GM06990 (cell line): ENCODE data around the gene FRY.

Experiments used
- DNase-seq: peaks from one replicate; pipeline ENCODE4 v3.0.0-alpha.2; 2011; ENCODE audit not compliant: insufficient read length; ENCODE audit errors: extremely low read depth
- H3K27me3 ChIP-seq: replicated peaks from 2 replicates; pipeline ENCODE4 v1.6.0; 2011; ENCODE audit warnings: low read length; ENCODE audit not compliant: control insufficient read depth, insufficient read depth
- H3K36me3 ChIP-seq: 2 replicates; pipeline ENCODE4 v1.5.1; 2011; ENCODE audit warnings: low read length; ENCODE audit not compliant: control insufficient read depth, insufficient read depth
- H3K4me3 ChIP-seq: replicated peaks from 2 replicates; pipeline ENCODE4 v1.5.1; 2011; ENCODE audit warnings: low read depth, mild to moderate bottlenecking, control low read depth, low read length
- CTCF ChIP-seq: IDR thresholded peaks from 2 replicates; pipeline ENCODE4 v1.5.1; 2011; ENCODE audit warnings: low read length, control low read depth, mild to moderate bottlenecking, inconsistent platforms; ENCODE audit not compliant: insufficient read depth, poor library complexity, severe bottlenecking

Gene FRY

DNA sequence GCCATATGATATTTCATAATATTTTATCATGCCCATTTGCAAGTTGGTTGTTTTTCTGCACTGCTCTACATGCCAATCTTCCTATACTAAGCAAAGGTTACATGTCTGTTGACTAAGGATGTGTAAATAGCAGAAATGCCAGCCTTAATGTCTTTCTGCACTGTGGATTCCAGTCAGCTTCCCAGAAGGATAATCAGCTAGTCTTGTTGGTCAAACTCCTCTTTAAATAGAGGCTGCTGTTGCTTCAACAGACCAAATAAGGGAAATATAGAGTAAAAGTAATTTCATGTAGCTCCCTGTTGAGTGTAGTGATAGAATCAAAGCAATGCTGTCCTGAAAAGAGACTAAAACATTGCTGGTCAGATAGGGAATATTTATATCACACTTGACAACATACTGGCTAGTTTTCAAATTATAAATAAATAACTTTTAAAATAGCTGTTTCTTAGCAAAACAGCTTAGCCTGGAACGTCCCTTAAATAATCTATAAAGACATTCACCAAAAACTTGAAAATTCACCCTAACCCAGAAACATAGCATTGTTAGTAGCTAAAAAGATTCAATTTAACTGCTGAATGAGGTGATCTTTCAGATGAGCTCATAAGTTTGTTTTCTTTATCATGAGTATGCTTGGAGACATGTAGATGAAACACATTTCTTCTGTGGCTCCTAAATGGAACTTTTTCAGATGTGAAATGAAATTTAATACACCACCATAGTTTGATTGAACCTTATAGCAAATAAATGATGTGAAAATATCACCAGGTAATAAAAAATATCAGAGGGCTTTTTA lies 56.6 kb downstream of the FRY start:
- Histone ChIP-seq H3K4me3 (no peak overlapping the region), H3K36me3 (no peaks in the 10 kb centered on the region), H3K27me3 (no peaks in the 10 kb centered on the region)
- TF ChIP-seq CTCF = no peak
- DNase-seq = no peak

- no peak for DNase-seq
- H3K4me3 ChIP-seq = no peak overlapping the region
- TF ChIP-seq CTCF = no peak
Observed at GRCh38 chr13:32092496-32092895, 60.9 kb downstream of the FRY start.

GRCh38 chr13:32093006-32093405 lies 61.4 kb downstream of the FRY start:
- Histone ChIP-seq H3K36me3 (no peaks in the 10 kb centered on the region), H3K27me3 (no peaks in the 10 kb centered on the region), H3K4me3 (no peak overlapping the region)
- DNase-seq = no peak
- TF ChIP-seq CTCF = no peak

More at GRCh38 chr13:32092496-32092895, 60.9 kb downstream of the FRY start:
- Histone ChIP-seq H3K36me3 (no peaks in the 10 kb centered on the region), H3K27me3 (no peaks in the 10 kb centered on the region)

- no peaks in the 10 kb centered on the region for H3K36me3 ChIP-seq
- H3K4me3 ChIP-seq = no peak overlapping the region
- no peak for DNase-seq
- TF ChIP-seq CTCF = no peak
- H3K27me3 ChIP-seq = no peaks in the 10 kb centered on the region
Observed at GRCh38 chr13:32098272-32098671, 66.7 kb downstream of the FRY start.

- DNase-seq = no peak
- no peaks in the 10 kb centered on the region for H3K36me3 ChIP-seq
- TF ChIP-seq CTCF = no peak
- H3K27me3 ChIP-seq = no peaks in the 10 kb centered on the region
- no peak overlapping the region for H3K4me3 ChIP-seq
Observed at GRCh38 chr13:32105653-32106313, 74.2 kb downstream of the FRY start.

GRCh38 chr13:32107474-32107873 lies 75.9 kb downstream of the FRY start:
- H3K4me3 ChIP-seq = no peak overlapping the region
- TF ChIP-seq CTCF = no peak
- DNase-seq = no peak
- no peaks in the 10 kb centered on the region for H3K36me3 ChIP-seq
- H3K27me3 ChIP-seq = no peaks in the 10 kb centered on the region
